HepG2 (cell line): ENCODE results near the gene TMEM14B. TPM values are rescaled to one million over a fixed set of nuclear protein-coding genes. Genes with fewer than 3 reads are reported as not detected.
A peak's percentile ranks its signal among the peaks of the same experiment; 100 is the strongest.

Source experiments
- AHR ChIP-seq: IDR thresholded peaks from 2 replicates; pipeline ENCODE4 v1.6.1; 2018; ENCODE audit warnings: missing genetic modification reagents, missing compliant biosample characterization
- ATF7 ChIP-seq, 2 experiments: fragments of 450-650 bp in 1 of 2; sonication (generic) in 1 of 2; formaldehyde crosslinking in 1 of 2; IDR thresholded peaks; 2 replicates each; pipeline versions ENCODE4 v1.4.0 to v1.6.1; 2016 to 2020; ENCODE audit warnings: antibody characterized with exemption in 1 of 2, mild to moderate bottlenecking in 1 of 2, missing genetic modification reagents in 1 of 2
- BHLHE40 ChIP-seq: IDR thresholded peaks from 2 replicates; pipeline ENCODE4 v1.6.1; 2011; ENCODE audit warnings: low read length, improper control_type of control experiment
- CHD2 ChIP-seq: IDR thresholded peaks from 2 replicates; pipeline ENCODE4 v1.6.1; 2011; ENCODE audit warnings: low read depth, low read length, improper control_type of control experiment
- HNRNPUL1 ChIP-seq: fragments of 200-400 bp; formaldehyde crosslinking; IDR thresholded peaks from 2 replicates; pipeline ENCODE4 v1.6.1; 2017; ENCODE audit warnings: low read depth, mild to moderate bottlenecking, low read length, moderate library complexity
- KDM5A ChIP-seq: fragments of 200-600 bp; sonication (generic); IDR thresholded peaks from 2 replicates; pipeline ENCODE4 v1.7.0; 2018; ENCODE audit warnings: antibody characterized with exemption, mild to moderate bottlenecking, low read length, borderline replicate concordance
- KLF15 ChIP-seq: sonication (generic); formaldehyde crosslinking; IDR thresholded peaks from 2 replicates; pipeline ENCODE4 v1.8.1; 2023; ENCODE audit warnings: borderline replicate concordance, mild to moderate bottlenecking, inconsistent platforms, missing genetic modification reagents, mixed read lengths
- NFIB ChIP-seq: sonication (generic); formaldehyde crosslinking; IDR thresholded peaks from 2 replicates; pipeline ENCODE4 v1.9.0; 2021; ENCODE audit warnings: missing genetic modification reagents, mild to moderate bottlenecking, borderline replicate concordance
- NR2F1 ChIP-seq, 2 experiments: fragments of 450-650 bp in 1 of 2; formaldehyde crosslinking in 1 of 2; IDR thresholded peaks; 2 replicates each; pipeline versions ENCODE4 v1.5.0 to v1.6.1; 2016 to 2020; ENCODE audit warnings: mild to moderate bottlenecking in 1 of 2, missing compliant biosample characterization in 1 of 2, missing genetic modification reagents in 1 of 2, moderate library complexity in 1 of 2
- PHF8 ChIP-seq: sonication (generic); formaldehyde crosslinking; IDR thresholded peaks from 2 replicates; pipeline ENCODE4 v1.5.0; 2020; ENCODE audit warnings: missing genetic modification reagents
- SUZ12 ChIP-seq: fragments of 150-350 bp; IDR thresholded peaks from 2 replicates; pipeline ENCODE4 v1.6.1; 2014; ENCODE audit warnings: low read depth, low read length
- ZBTB25 ChIP-seq: IDR thresholded peaks from 2 replicates; pipeline ENCODE4 v1.6.1; 2018; ENCODE audit warnings: missing genetic modification reagents
- ZBTB33 ChIP-seq: sonication (generic); formaldehyde crosslinking; IDR thresholded peaks from 2 replicates; pipeline ENCODE4 v1.4.0; 2020; ENCODE audit warnings: missing genetic modification reagents
- ZNF30 ChIP-seq: sonication (generic); formaldehyde crosslinking; IDR thresholded peaks from 2 replicates; pipeline ENCODE4 v1.5.0; 2020; ENCODE audit warnings: mild to moderate bottlenecking, missing genetic modification reagents
- ZNF615 ChIP-seq: sonication (generic); formaldehyde crosslinking; IDR thresholded peaks from 2 replicates; pipeline ENCODE4 v1.5.0; 2020; ENCODE audit warnings: mild to moderate bottlenecking, missing genetic modification reagents, borderline replicate concordance
- ZNF674 ChIP-seq: sonication (generic); formaldehyde crosslinking; IDR thresholded peaks from 2 replicates; pipeline ENCODE4 v1.5.0; 2020; ENCODE audit warnings: low read depth, mild to moderate bottlenecking, missing genetic modification reagents
- ZNF678 ChIP-seq: sonication (generic); formaldehyde crosslinking; IDR thresholded peaks from 2 replicates; pipeline ENCODE4 v1.4.0; 2020; ENCODE audit warnings: mild to moderate bottlenecking, missing genetic modification reagents
- ZNF772 ChIP-seq: sonication (generic); formaldehyde crosslinking; IDR thresholded peaks from 2 replicates; pipeline ENCODE4 v1.5.0; 2020; ENCODE audit warnings: mild to moderate bottlenecking, missing genetic modification reagents
- ZNF792 ChIP-seq: IDR thresholded peaks from 2 replicates; pipeline ENCODE4 v1.6.1; 2016
- polyA plus RNA-seq, 8 experiments: library from polyadenylated mRNA; depleted of rRNA in 3 of 8; stranded (reverse) in 7 of 8; unstranded in 1 of 8; fragments of >200 nt; fragmentation: Illumina TruSeq in 4 of 8; extraction: Trizol in 4 of 8; gene quantifications; 2 replicates each; pipeline versions ENCODE4 v1.2.1 to v1.2.3, GENCODE V29; 2011 to 2016; ENCODE audit warnings: low read depth in 4 of 8, missing spikeins in 1 of 8, mixed read lengths in 1 of 8; ENCODE audit not compliant: insufficient read depth in 1 of 8
- total RNA-seq, 5 experiments: library from RNA; depleted of rRNA; stranded (reverse); fragments of >200 nt; fragmentation: Illumina TruSeq; extraction: Trizol; gene quantifications; 2 replicates each; pipeline ENCODE4 v1.2.3, GENCODE V29; 2016; ENCODE audit warnings: low read depth in 1 of 5
- TF ChIP-seq, protein P1 (sequence below): sonication (generic); formaldehyde crosslinking; IDR thresholded peaks from 2 replicates; pipeline ENCODE4 v1.8.1; 2023; ENCODE audit warnings: mild to moderate bottlenecking, missing genetic modification reagents, borderline replicate concordance
- TF ChIP-seq, protein P2 (sequence below): sonication (generic); formaldehyde crosslinking; IDR thresholded peaks from 2 replicates; pipeline ENCODE4 v1.9.0; 2021; ENCODE audit warnings: missing genetic modification reagents, mild to moderate bottlenecking, borderline replicate concordance
- TF ChIP-seq, protein P3 (sequence below): sonication (generic); formaldehyde crosslinking; IDR thresholded peaks from 2 replicates; pipeline ENCODE4 v1.8.0; 2022; ENCODE audit warnings: mild to moderate bottlenecking, missing genetic modification reagents, borderline replicate concordance

The TMEM14B gene
- total and polyA plus RNA-seq, 2 of the 13 experiments (the other 11 are each of a cell fraction or from before 2014, with no cell fraction given) = 133 to 200 TPM

DNA sequence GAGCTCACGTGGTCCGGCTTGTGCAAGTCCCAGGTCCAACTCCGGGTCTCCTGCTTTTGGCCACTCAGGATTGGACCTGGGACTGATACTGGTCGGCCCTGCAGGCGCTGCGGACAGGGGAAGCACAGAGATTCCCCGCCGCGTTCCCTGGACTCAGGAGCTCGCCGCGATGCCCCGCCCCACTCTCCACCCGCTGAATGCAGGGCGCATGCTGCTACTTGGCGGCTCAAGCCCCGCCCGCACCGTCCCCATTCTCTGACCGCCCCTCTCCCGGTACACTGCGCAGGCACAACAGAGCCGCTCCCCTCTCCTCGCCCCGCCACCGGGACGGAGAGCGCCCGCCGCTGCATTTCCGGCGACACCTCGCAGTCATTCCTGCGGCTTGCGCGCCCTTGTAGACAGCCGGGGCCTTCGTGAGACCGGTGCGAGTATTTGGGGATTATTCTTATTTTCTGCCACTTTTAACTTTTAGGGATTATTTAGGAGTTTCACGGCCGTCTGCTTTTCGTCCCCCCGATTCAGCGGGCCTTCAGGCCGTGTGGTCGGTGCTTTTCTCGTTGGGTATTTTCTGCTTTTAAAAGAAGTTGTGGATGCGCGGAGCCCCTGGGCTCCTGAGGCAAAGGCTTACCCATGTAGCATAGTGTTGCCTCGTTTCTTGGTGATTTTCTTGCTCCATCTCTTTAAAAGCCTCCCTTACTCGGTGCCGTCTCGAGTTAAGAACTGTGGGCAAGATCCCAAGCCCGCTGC, 24.6 kb upstream of the TMEM14B start, which contains the start of gene TMEM14C (continued):
- TF ChIP-seq, protein P1, sequence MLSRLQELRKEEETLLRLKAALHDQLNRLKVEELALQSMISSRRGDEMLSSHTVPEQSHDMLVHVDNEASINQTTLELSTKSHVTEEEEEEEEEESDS (CRISPR knock-in tag) = 0 out of 2 replicates have a peak, but pooled peaks have one; percentile 28
- peak; percentile 100 for TF ChIP-seq ZBTB25
- peak; percentile 86; the same call in 1 of the 2 replicates for TF ChIP-seq KDM5A
- 0 out of 2 replicates have a peak, but pooled peaks have one; percentile 31 for TF ChIP-seq HNRNPUL1
- peak; percentile 91 for TF ChIP-seq PHF8 (CRISPR knock-in tag)
- TF ChIP-seq CHD2 = peak; percentile 33; the same call in 1 of the 2 replicates
- no peak for TF ChIP-seq NFIB (CRISPR knock-in tag)
- TF ChIP-seq ZNF674 (CRISPR knock-in tag) = no peak
- TF ChIP-seq ZNF792 (CRISPR knock-in tag) = peak; percentile 96
- TF ChIP-seq, protein P2, sequence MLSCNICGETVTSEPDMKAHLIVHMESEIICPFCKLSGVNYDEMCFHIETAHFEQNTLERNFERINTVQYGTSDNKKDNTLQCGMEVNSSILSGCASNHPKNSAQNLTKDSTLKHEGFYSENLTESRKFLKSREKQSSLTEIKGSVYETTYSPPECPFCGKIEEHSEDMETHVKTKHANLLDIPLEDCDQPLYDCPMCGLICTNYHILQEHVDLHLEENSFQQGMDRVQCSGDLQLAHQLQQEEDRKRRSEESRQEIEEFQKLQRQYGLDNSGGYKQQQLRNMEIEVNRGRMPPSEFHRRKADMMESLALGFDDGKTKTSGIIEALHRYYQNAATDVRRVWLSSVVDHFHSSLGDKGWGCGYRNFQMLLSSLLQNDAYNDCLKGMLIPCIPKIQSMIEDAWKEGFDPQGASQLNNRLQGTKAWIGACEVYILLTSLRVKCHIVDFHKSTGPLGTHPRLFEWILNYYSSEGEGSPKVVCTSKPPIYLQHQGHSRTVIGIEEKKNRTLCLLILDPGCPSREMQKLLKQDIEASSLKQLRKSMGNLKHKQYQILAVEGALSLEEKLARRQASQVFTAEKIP (CRISPR knock-in tag) = no peak
- no peak for TF ChIP-seq SUZ12
- no peak for TF ChIP-seq NR2F1 (CRISPR knock-in tag; IDR thresholded peaks at IDR 0.05)
- TF ChIP-seq ZNF678 = peak; percentile 95
- TF ChIP-seq ZNF772 = peak; percentile 93
- TF ChIP-seq ATF7 (IDR thresholded peaks at IDR 0.05) = no peak
- peak; percentile 93 for TF ChIP-seq ATF7 (CRISPR knock-in tag; IDR thresholded peaks at IDR 0.05)
- TF ChIP-seq, protein P3, sequence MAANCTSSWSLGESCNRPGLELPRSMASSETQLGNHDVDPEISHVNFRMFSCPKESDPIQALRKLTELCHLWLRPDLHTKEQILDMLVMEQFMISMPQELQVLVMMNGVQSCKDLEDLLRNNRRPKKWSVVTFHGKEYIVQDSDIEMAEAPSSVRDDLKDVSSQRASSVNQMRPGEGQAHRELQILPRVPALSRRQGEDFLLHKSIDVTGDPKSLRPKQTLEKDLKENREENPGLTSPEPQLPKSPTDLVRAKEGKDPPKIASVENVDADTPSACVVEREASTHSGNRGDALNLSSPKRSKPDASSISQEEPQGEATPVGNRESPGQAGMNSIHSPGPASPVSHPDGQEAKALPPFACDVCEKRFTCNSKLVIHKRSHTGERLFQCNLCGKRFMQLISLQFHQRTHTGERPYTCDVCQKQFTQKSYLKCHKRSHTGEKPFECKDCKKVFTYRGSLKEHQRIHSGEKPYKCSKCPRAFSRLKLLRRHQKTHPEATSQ (CRISPR knock-in tag) = 0 out of 2 replicates have a peak, but pooled peaks have one; percentile 32
- TF ChIP-seq BHLHE40 = peak; percentile 84
- no peak; the same call in 1 of the 2 replicates for TF ChIP-seq ZBTB33 (CRISPR knock-in tag)
- TF ChIP-seq AHR (CRISPR knock-in tag) = no peak; the same call in 1 of the 2 replicates
- no peak; the same call in 1 of the 2 replicates for TF ChIP-seq KLF15 (CRISPR knock-in tag)
- TF ChIP-seq ZNF30 (CRISPR knock-in tag) = no peak
- TF ChIP-seq ZNF615 (CRISPR knock-in tag) = peak; percentile 64; the same call in 1 of the 2 replicates
